ENCODE data around the gene B3GNT3. TPM values are rescaled to one million over a fixed set of nuclear protein-coding genes. Genes with fewer than 3 reads are reported as not detected.
A peak's percentile ranks its signal among the peaks of the same experiment; 100 is the strongest.

Gene B3GNT3
- not detected in 2 replicates for total RNA-seq
- polyA plus RNA-seq = not detected in 2 replicates
- not detected in 2 replicates for polyA plus RNA-seq (2012)
- polyA minus RNA-seq (ENCODE audit: low replicate concordance) = not detected in 2 replicates

GRCh38 chr19:17794731-17795494 is at the start of gene B3GNT3:
Gene B3GNT3 (plus strand): TSS chr19:17795138. CDS start chr19:17807808, 12,670 bp downstream.
- no peak for DNase-seq (ENCODE audit: low read depth in 2 of 2)
- H3K27me3 ChIP-seq (ENCODE audit: control insufficient read depth, insufficient read depth, low read length) = peaks cover 20% of the 10 kb centered on the region
- H3K4me2 ChIP-seq (ENCODE audit: extremely low read depth, insufficient read depth, low read length) = no peak within 1 kb of the TSS

GRCh38 chr19:17747205-17748098 is 47.5 kb upstream of the B3GNT3 start:
- H4K20me1 ChIP-seq (ENCODE audit: control insufficient read depth, extremely low read depth, insufficient read depth, low read length) = no peaks in the 10 kb centered on the region
- H3K9me3 ChIP-seq (ENCODE audit: control insufficient read depth, insufficient read depth, low read depth, low read length) = no peaks in the 10 kb centered on the region
- H3K4me2 ChIP-seq (ENCODE audit: extremely low read depth, insufficient read depth, low read length) = peak overlapping the region; percentile 58
- peak; percentile 90 for DNase-seq (ENCODE audit: low read depth in 2 of 2)
- TF ChIP-seq EZH2 (IDR thresholded peaks at IDR 0.05; ENCODE audit: low read length, missing control alignments) (no peak), CTCF (conservative IDR thresholded peaks at IDR 0.05 in 1 of 2, IDR thresholded peaks at IDR 0.05 in 1 of 2; ENCODE audit: low read depth in 1 of 2, low read length in 2 of 2) (no peak)
- peaks cover 2% of the 10 kb centered on the region for H3K4me1 ChIP-seq (ENCODE audit: control insufficient read depth, extremely low read depth, insufficient read depth, low read length)
- no peak overlapping the region for H3K9ac ChIP-seq (ENCODE audit: insufficient read depth, low read length)
- H3K79me2 ChIP-seq (ENCODE audit: control insufficient read depth, insufficient read depth, low read length) = no peaks in the 10 kb centered on the region
- no peaks in the 10 kb centered on the region for H3K36me3 ChIP-seq (ENCODE audit: control insufficient read depth, insufficient read depth, low read length)
- peak overlapping the region; percentile 19 to 46 (median 39) for H3K4me3 ChIP-seq (replicated peaks in 1 of 4; ENCODE audit: control extremely low read depth in 1 of 4, insufficient read depth in 1 of 4, low read depth in 3 of 4, low read length in 4 of 4)
- H2AFZ ChIP-seq (ENCODE audit: low read length) = peak overlapping the region; percentile 35
- no peak overlapping the region for H3K27ac ChIP-seq (ENCODE audit: insufficient read depth, low read length)
- no peaks in the 10 kb centered on the region for H3K27me3 ChIP-seq (ENCODE audit: control insufficient read depth, insufficient read depth, low read length)

More at GRCh38 chr19:17794731-17795494, at the start of gene B3GNT3:
- Histone ChIP-seq H2AFZ (ENCODE audit: low read length) (no peak within 1 kb of the TSS), H3K9me3 (ENCODE audit: control insufficient read depth, insufficient read depth, low read depth, low read length) (no peaks in the 10 kb centered on the region), H3K4me3 (replicated peaks in 1 of 4; ENCODE audit: control extremely low read depth in 1 of 4, insufficient read depth in 1 of 4, low read depth in 3 of 4, low read length in 4 of 4) (no peak within 1 kb of the TSS), H3K9ac (ENCODE audit: insufficient read depth, low read length) (no peak within 1 kb of the TSS), H4K20me1 (ENCODE audit: control insufficient read depth, extremely low read depth, insufficient read depth, low read length) (no peaks in the 10 kb centered on the region), H3K27ac (ENCODE audit: insufficient read depth, low read length) (no peak within 1 kb of the TSS), H3K79me2 (ENCODE audit: control insufficient read depth, insufficient read depth, low read length) (no peaks in the 10 kb centered on the region), H3K36me3 (ENCODE audit: control insufficient read depth, insufficient read depth, low read length) (no peaks in the 10 kb centered on the region), H3K4me1 (ENCODE audit: control insufficient read depth, extremely low read depth, insufficient read depth, low read length) (no peaks in the 10 kb centered on the region)
- TF ChIP-seq CTCF (conservative IDR thresholded peaks at IDR 0.05 in 1 of 2, IDR thresholded peaks at IDR 0.05 in 1 of 2; ENCODE audit: low read depth in 1 of 2, low read length in 2 of 2) (no peak), EZH2 (IDR thresholded peaks at IDR 0.05; ENCODE audit: low read length, missing control alignments) (peak; percentile 23)

Measured in fibroblast of lung (primary cell).